ENCODE data around the gene ALS2CL.
"Not testable (repeated sequence)": the region's sequence is repeated elsewhere in the genome, so short reads cannot be mapped to it uniquely, and the experiment has no call there.

ALS2CL gene

GRCh38 chr3:46704346-46704745 is 10.9 kb upstream of the ALS2CL start:
- not testable (repeated sequence) for DNase-seq, ATAC-seq

- DNase-seq (no peak), ATAC-seq (no peak)
These were observed 9.6 kb upstream of the ALS2CL start for GRCh38 chr3:46703013-46703520.

- ATAC-seq, result no peak
- DNase-seq, result no peak
These were observed 8.9 kb upstream of the ALS2CL start for GRCh38 chr3:46702246-46703012.

- DNase-seq, result no peak
- no peak for ATAC-seq
These were observed 7.9 kb upstream of the ALS2CL start, which contains the start of gene TMIE for GRCh38 chr3:46701181-46701939. Gene TMIE, plus strand, starts transcription at chr3:46701392. Its CDS starts 96 bp downstream, at chr3:46701488.

GRCh38 chr3:46700772-46701171 is 7.3 kb upstream of the ALS2CL start:
- ATAC-seq, result no peak
- no peak for DNase-seq

- DNase-seq, result no peak
- no peak for ATAC-seq
These were observed 6.4 kb upstream of the ALS2CL start for GRCh38 chr3:46699676-46700523.

- ATAC-seq (no peak), DNase-seq (no peak)
These were observed 2.7 kb upstream of the ALS2CL start for GRCh38 chr3:46695962-46696894.

GRCh38 chr3:46695177-46695961 is 1.9 kb upstream of the ALS2CL start:
- peak; percentile 34 for DNase-seq
- ATAC-seq, result peak; percentile 16

- ATAC-seq, result no peak
These were observed 1.0 kb upstream of the ALS2CL start for GRCh38 chr3:46694520-46694919.

GRCh38 chr3:46693892-46694226 is 380 bp upstream of the ALS2CL start:
- ATAC-seq (peak; percentile 28), DNase-seq (peak; percentile 53)

More at GRCh38 chr3:46694520-46694919, 1.0 kb upstream of the ALS2CL start:
- no peak for DNase-seq

- ATAC-seq (no peak), DNase-seq (peak; percentile 11)
These were observed 901 bp downstream of the ALS2CL start for GRCh38 chr3:46692566-46692990.

- no peak for DNase-seq
- no peak for ATAC-seq
These were observed 2.7 kb downstream of the ALS2CL start for GRCh38 chr3:46690798-46691197.

GRCh38 chr3:46685446-46685845 is 8.0 kb downstream of the ALS2CL start:
- ATAC-seq (no peak), DNase-seq (no peak)

GRCh38 chr3:46684891-46685290 is 8.6 kb downstream of the ALS2CL start:
- no peak for ATAC-seq
- DNase-seq, result no peak

- ATAC-seq (no peak), DNase-seq (no peak)
These were observed 10.5 kb downstream of the ALS2CL start for GRCh38 chr3:46682974-46683373.

- no peak for ATAC-seq
- no peak for DNase-seq
These were observed 11.5 kb downstream of the ALS2CL start for GRCh38 chr3:46681856-46682540.

- DNase-seq, result no peak
- no peak for ATAC-seq
These were observed 12.1 kb downstream of the ALS2CL start for GRCh38 chr3:46681387-46681786.

GRCh38 chr3:46680298-46680826 is 13.1 kb downstream of the ALS2CL start:
- DNase-seq, result no peak
- no peak for ATAC-seq

- DNase-seq (no peak), ATAC-seq (no peak)
These were observed 13.8 kb downstream of the ALS2CL start for GRCh38 chr3:46679681-46680080.
